GM08714 (cell line): ENCODE data around the gene GCSH.

ENCODE experiments used
- H3K4me3 ChIP-seq: fragments of 200-500 bp; sonication (Bioruptor generic); 2 replicates; pipeline ENCODE4 v1.5.1; 2014; ENCODE audit warnings: mild to moderate bottlenecking, low read length, inconsistent platforms
- ZNF274 ChIP-seq: IDR thresholded peaks from 2 replicates; pipeline ENCODE4 v1.6.1; 2012; ENCODE audit warnings: mild to moderate bottlenecking, low read depth, low read length

Gene GCSH

GRCh38 chr16:81077076-81077940 is 18.9 kb downstream of the GCSH start, which contains the start of gene C16orf46:
TSS of gene C16orf46 (minus strand) at chr16:81077238. CDS start at chr16:81063955, 13,283 bp downstream.
- H3K4me3 ChIP-seq, result peak within 1 kb of the TSS; percentile 74
- TF ChIP-seq ZNF274, result no peak

GRCh38 chr16:81076566-81077075 is 19.6 kb downstream of the GCSH start:
- TF ChIP-seq ZNF274, result no peak
- peak overlapping the region; percentile 74 for H3K4me3 ChIP-seq

- no peak overlapping the region for H3K4me3 ChIP-seq
- no peak for TF ChIP-seq ZNF274
Measured at GRCh38 chr16:81073560-81074330, 22.4 kb downstream of the GCSH start.

- H3K4me3 ChIP-seq, result no peak overlapping the region
- no peak for TF ChIP-seq ZNF274
Measured at GRCh38 chr16:81071805-81072204, 24.4 kb downstream of the GCSH start.

- TF ChIP-seq ZNF274, result no peak
- H3K4me3 ChIP-seq, result no peak overlapping the region
Measured at GRCh38 chr16:81070979-81071378, 25.2 kb downstream of the GCSH start.

- no peak for TF ChIP-seq ZNF274
- H3K4me3 ChIP-seq, result no peak overlapping the region
Measured at GRCh38 chr16:81069063-81069462, 27.1 kb downstream of the GCSH start.

GRCh38 chr16:81067166-81067565 is 29.0 kb downstream of the GCSH start:
- TF ChIP-seq ZNF274, result no peak

GRCh38 chr16:81066681-81067080 is 29.5 kb downstream of the GCSH start:
- TF ChIP-seq ZNF274, result no peak
- H3K4me3 ChIP-seq, result no peak overlapping the region

More at GRCh38 chr16:81067166-81067565, 29.0 kb downstream of the GCSH start:
- no peak overlapping the region for H3K4me3 ChIP-seq

GRCh38 chr16:81061871-81062608 is 34.2 kb downstream of the GCSH start:
- TF ChIP-seq ZNF274, result no peak

GRCh38 chr16:81061307-81061640 is 34.9 kb downstream of the GCSH start:
- no peak for TF ChIP-seq ZNF274
- H3K4me3 ChIP-seq, result no peak overlapping the region

More at GRCh38 chr16:81061871-81062608, 34.2 kb downstream of the GCSH start:
- H3K4me3 ChIP-seq, result no peak overlapping the region

GRCh38 chr16:81060576-81061306 is 35.5 kb downstream of the GCSH start:
- H3K4me3 ChIP-seq, result no peak overlapping the region
- TF ChIP-seq ZNF274, result no peak

GRCh38 chr16:81053761-81054160 is 42.4 kb downstream of the GCSH start:
- no peak overlapping the region for H3K4me3 ChIP-seq
- TF ChIP-seq ZNF274, result no peak

- no peak overlapping the region for H3K4me3 ChIP-seq
- no peak for TF ChIP-seq ZNF274
Measured at GRCh38 chr16:81042821-81043220, 53.4 kb downstream of the GCSH start.
